Esophagus squamous epithelium (tissue), 4 donors: ENCODE results near the gene COBLL1.

ENCODE experiments used
- CTCF ChIP-seq, 6 experiments: fragments of 450-650 bp in 4 of 6; fragments of 200-600 bp in 2 of 6; sonication (generic) in 2 of 6; IDR thresholded peaks; one replicate each; pipeline ENCODE4 v1.5.1; 2016 to 2019; ENCODE audit warnings: antibody characterized with exemption in 6 of 6, mild to moderate bottlenecking in 4 of 6, moderate library complexity in 4 of 6
- POLR2A ChIP-seq, 4 donors: fragments of 450-650 bp; IDR thresholded peaks; one replicate each; pipeline ENCODE4 v1.6.1; 2017; ENCODE audit warnings: antibody characterized with exemption in 4 of 4, mild to moderate bottlenecking in 4 of 4, moderate library complexity in 3 of 4

GRCh38 chr2:164692114-164692513, 149.5 kb downstream of the COBLL1 start:
- TF ChIP-seq CTCF (IDR thresholded peaks at IDR 0.05) (no peak), POLR2A (IDR thresholded peaks at IDR 0.05) (no peak)
